OCI-LY1 (cell line): Measurements from ENCODE around the gene DNAJC28.

Experiments
- H2AFZ ChIP-seq: fragments of 200-600 bp; sonication (generic), shearing (Covaris generic); 2 replicates; pipeline ENCODE4 v1.6.0; 2014; ENCODE audit warnings: antibody characterized with exemption, mild to moderate bottlenecking, low read length
- H3F3A ChIP-seq: fragments of 200-600 bp; sonication (generic), shearing (Covaris generic); 2 replicates; pipeline ENCODE4 v1.6.0; 2014; ENCODE audit warnings: mild to moderate bottlenecking, antibody characterized with exemption, low read length, moderate library complexity; ENCODE audit not compliant: insufficient read depth
- H3K27ac ChIP-seq: fragments of 200-600 bp; sonication (generic); 2 replicates; pipeline ENCODE4 v1.5.1; 2014; ENCODE audit warnings: low read length, mixed run types, mild to moderate bottlenecking, low read depth; ENCODE audit not compliant: poor library complexity, severe bottlenecking
- H3K27me3 ChIP-seq: fragments of 200-600 bp; sonication (generic); 2 replicates; pipeline ENCODE4 v1.6.0; 2014; ENCODE audit warnings: antibody characterized with exemption, mild to moderate bottlenecking, low read length, moderate library complexity; ENCODE audit not compliant: insufficient read depth
- H3K36me3 ChIP-seq: fragments of 200-600 bp; sonication (generic); 2 replicates; pipeline ENCODE4 v1.6.1; 2014; ENCODE audit warnings: mild to moderate bottlenecking, antibody characterized with exemption, low read length, moderate library complexity, mixed read lengths; ENCODE audit not compliant: insufficient read depth
- H3K4me1 ChIP-seq: fragments of 200-600 bp; sonication (generic); 2 replicates; pipeline ENCODE4 v1.5.1; 2014; ENCODE audit warnings: mild to moderate bottlenecking, low read length, moderate library complexity; ENCODE audit not compliant: insufficient read depth, severe bottlenecking
- H3K4me2 ChIP-seq: fragments of 200-600 bp; sonication (generic), shearing (Covaris generic); 2 replicates; pipeline ENCODE4 v1.6.1; 2014; ENCODE audit warnings: low read length
- H3K4me3 ChIP-seq: fragments of 200-600 bp; sonication (generic); 2 replicates; pipeline ENCODE4 v1.5.1; 2014; ENCODE audit warnings: low read length, low read depth, mild to moderate bottlenecking, mixed read lengths; ENCODE audit not compliant: poor library complexity, severe bottlenecking
- H3K79me2 ChIP-seq: fragments of 200-600 bp; shearing (Covaris generic); 2 replicates; pipeline ENCODE4 v1.6.1; 2016; ENCODE audit warnings: mixed run types, low read length, mixed read lengths; ENCODE audit not compliant: insufficient read depth
- H3K9ac ChIP-seq: fragments of 200-600 bp; sonication (generic), shearing (Covaris generic); 2 replicates; pipeline ENCODE4 v1.6.1; 2014; ENCODE audit warnings: mild to moderate bottlenecking, low read length, mixed read lengths
- H3K9me2 ChIP-seq: fragments of 200-600 bp; sonication (generic), shearing (Covaris generic); 2 replicates; pipeline ENCODE4 v1.6.1; 2014; ENCODE audit warnings: low read depth, mild to moderate bottlenecking, low read length, mixed read lengths
- H3K9me3 ChIP-seq: fragments of 200-600 bp; shearing (Covaris generic); 2 replicates; pipeline ENCODE4 v1.6.1; 2014; ENCODE audit warnings: low read length, mixed read lengths
- H4K20me1 ChIP-seq: fragments of 200-600 bp; sonication (generic), shearing (Covaris generic); 2 replicates; pipeline ENCODE4 v1.6.0; 2016; ENCODE audit warnings: mild to moderate bottlenecking, low read length; ENCODE audit not compliant: insufficient read depth
- EZH2 ChIP-seq: fragments of 200-600 bp; sonication (generic), shearing (Covaris generic); IDR thresholded peaks from 2 replicates; pipeline ENCODE4 v1.8.0; 2017; ENCODE audit warnings: borderline replicate concordance, mixed run types, mild to moderate bottlenecking, antibody characterized with exemption, low read length, moderate library complexity, mixed read lengths
- TF ChIP-seq, protein P1 (sequence below): fragments of 200-600 bp; sonication (generic), shearing (Covaris generic); IDR thresholded peaks from 2 replicates; pipeline ENCODE4 v1.5.1; 2017; ENCODE audit warnings: mild to moderate bottlenecking, antibody characterized with exemption, low read length, moderate library complexity, mixed read lengths

The DNAJC28 gene, protein sequence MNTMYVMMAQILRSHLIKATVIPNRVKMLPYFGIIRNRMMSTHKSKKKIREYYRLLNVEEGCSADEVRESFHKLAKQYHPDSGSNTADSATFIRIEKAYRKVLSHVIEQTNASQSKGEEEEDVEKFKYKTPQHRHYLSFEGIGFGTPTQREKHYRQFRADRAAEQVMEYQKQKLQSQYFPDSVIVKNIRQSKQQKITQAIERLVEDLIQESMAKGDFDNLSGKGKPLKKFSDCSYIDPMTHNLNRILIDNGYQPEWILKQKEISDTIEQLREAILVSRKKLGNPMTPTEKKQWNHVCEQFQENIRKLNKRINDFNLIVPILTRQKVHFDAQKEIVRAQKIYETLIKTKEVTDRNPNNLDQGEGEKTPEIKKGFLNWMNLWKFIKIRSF

DNA sequence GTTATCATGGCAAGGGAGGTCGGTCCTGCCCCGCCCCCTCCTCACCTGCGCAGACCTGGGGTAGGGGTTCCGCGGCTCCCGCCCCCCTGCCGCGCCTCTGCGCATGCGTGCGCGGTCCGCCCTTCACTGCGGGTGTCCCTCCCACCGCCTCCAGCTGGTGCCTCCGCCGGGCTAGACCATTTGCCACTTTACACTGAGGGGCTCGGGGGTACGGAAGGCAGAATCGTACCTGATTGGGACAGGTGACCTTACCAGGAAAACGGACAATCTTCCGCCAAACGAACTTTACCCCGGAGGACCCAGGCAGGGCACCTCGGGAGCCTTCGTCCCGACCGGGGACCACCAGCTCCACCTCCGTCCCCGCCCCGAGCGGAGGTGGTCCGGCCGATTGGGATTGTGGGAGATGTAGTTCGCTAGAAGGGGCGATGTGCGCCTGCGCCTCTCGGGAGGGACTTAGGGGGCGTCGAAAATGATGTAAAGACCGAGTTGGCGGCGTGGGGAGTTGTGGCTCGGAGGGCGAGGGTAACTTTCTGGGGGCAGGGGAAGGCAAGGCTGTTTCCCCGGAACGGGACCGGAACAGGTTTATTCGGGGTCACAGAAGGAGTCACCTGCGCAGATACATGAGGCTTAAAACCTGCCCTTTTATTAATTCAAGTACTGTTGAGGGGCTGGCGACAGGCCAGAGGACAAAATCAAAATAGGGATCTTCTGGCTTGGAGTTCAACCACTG is at the start of gene DNAJC28:
Gene DNAJC28, minus strand, starts transcription at position 344 of the 730 bp plus-strand sequence. CDS start 2,323 bp downstream, outside the sequence.
- Histone ChIP-seq H3K4me1 (peaks cover 14% of the 10 kb centered on the region), H4K20me1 (no peaks in the 10 kb centered on the region), H3K4me3 (peak within 1 kb of the TSS; percentile 70), H3K79me2 (no peaks in the 10 kb centered on the region), H3K27ac (no peak within 1 kb of the TSS), H2AFZ (peak within 1 kb of the TSS; percentile 85), H3F3A (no peaks in the 10 kb centered on the region), H3K36me3 (no peaks in the 10 kb centered on the region), H3K27me3 (no peaks in the 10 kb centered on the region), H3K9ac (peak within 1 kb of the TSS; percentile 66), H3K9me3 (no peaks in the 10 kb centered on the region), H3K9me2 (no peaks in the 10 kb centered on the region), H3K4me2 (peak within 1 kb of the TSS; percentile 93)
- TF ChIP-seq, protein P1, sequence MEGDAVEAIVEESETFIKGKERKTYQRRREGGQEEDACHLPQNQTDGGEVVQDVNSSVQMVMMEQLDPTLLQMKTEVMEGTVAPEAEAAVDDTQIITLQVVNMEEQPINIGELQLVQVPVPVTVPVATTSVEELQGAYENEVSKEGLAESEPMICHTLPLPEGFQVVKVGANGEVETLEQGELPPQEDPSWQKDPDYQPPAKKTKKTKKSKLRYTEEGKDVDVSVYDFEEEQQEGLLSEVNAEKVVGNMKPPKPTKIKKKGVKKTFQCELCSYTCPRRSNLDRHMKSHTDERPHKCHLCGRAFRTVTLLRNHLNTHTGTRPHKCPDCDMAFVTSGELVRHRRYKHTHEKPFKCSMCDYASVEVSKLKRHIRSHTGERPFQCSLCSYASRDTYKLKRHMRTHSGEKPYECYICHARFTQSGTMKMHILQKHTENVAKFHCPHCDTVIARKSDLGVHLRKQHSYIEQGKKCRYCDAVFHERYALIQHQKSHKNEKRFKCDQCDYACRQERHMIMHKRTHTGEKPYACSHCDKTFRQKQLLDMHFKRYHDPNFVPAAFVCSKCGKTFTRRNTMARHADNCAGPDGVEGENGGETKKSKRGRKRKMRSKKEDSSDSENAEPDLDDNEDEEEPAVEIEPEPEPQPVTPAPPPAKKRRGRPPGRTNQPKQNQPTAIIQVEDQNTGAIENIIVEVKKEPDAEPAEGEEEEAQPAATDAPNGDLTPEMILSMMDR = no peak
- TF ChIP-seq EZH2 = no peak

DNA sequence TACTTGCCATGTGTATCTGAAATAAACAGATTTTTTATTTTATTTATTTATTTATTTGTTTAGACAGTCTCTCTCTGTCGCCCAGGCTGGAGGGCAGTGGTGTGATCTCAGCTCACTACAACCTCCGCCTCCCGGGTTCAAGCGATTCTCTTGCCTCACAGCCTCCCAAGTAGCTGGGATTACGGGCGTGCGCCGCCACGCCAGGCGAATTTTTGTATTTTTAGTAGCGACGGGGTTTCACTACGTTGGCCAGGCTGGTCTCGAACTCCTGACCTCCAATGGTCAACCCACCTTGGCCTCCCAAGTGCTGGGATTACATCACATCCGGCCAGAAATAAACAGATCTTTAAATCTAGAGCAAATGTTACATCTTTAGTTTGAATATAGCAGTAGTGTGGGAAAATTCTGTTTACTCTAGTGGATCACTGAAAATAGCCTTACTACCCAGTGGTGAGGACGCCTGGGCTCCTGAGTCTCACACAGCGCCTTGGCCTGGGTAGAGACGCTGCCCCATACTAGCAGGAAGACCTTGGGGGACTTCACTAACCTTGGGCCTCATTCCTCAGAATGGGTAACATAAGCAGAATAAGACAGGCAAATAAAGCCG is 49.7 kb upstream of the DNAJC28 start:
- H3K4me3 ChIP-seq = peak overlapping the region; percentile 84
- peaks cover 39% of the 10 kb centered on the region for H3K4me1 ChIP-seq
- H4K20me1 ChIP-seq = no peaks in the 10 kb centered on the region; the same call in 1 of the 2 replicates
- peak overlapping the region; percentile 81 for H3K4me2 ChIP-seq
- H2AFZ ChIP-seq = no peak overlapping the region
- TF ChIP-seq, protein P1 = no peak
- no peak for TF ChIP-seq EZH2
- H3K9me3 ChIP-seq = no peaks in the 10 kb centered on the region
- peaks cover 56% of the 10 kb centered on the region for H3K79me2 ChIP-seq
- H3K27ac ChIP-seq = peak overlapping the region; percentile 96
- H3K9ac ChIP-seq = peak overlapping the region; percentile 97
- H3K27me3 ChIP-seq = no peaks in the 10 kb centered on the region
- H3K9me2 ChIP-seq = no peaks in the 10 kb centered on the region
- H3F3A ChIP-seq = no peaks in the 10 kb centered on the region
- peaks cover 45% of the 10 kb centered on the region for H3K36me3 ChIP-seq

DNA sequence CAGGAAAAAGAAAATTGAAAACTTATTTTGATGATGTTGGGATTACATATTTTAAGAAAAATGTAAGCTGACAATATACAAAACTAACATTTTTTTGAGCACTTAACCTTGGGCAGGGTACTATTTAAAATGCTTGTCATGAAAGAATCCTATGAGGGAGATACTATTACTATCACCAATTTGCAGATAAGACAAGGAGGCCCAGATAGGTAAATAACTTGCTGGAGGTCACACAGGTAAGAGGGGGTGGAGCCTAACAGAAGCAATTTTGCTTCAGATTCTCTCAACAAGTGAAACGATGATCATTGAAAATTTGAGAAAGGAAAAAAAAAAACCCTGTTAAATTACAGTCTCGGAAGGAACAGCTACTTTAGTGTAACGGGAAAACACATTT is 49.2 kb upstream of the DNAJC28 start:
- Histone ChIP-seq H3K4me2 (peak overlapping the region; percentile 81), H3K4me1 (peaks cover 36% of the 10 kb centered on the region), H3F3A (no peaks in the 10 kb centered on the region), H3K9me3 (no peaks in the 10 kb centered on the region), H2AFZ (no peak overlapping the region), H3K27me3 (no peaks in the 10 kb centered on the region), H3K9me2 (no peaks in the 10 kb centered on the region), H3K27ac (peak overlapping the region; percentile 96), H3K4me3 (peak overlapping the region; percentile 84), H4K20me1 (no peaks in the 10 kb centered on the region; the same call in 1 of the 2 replicates), H3K79me2 (peaks cover 51% of the 10 kb centered on the region), H3K9ac (peak overlapping the region; percentile 97), H3K36me3 (peaks cover 46% of the 10 kb centered on the region)
- TF ChIP-seq, protein P1 = no peak
- TF ChIP-seq EZH2 = no peak
